SK-N-SH treated with all-trans-retinoic acid at 6 μM for 48 hours (cell line): ENCODE results near the gene CRYBA2.

Experiments
- ATAC-seq: fragments of 200-7000 bp; cut with Tn5 transposase; 3 replicates; pipeline ENCODE4 v1.9.1; 2020; ENCODE audit warnings: mild to moderate bottlenecking, moderate library complexity
- ARNTL ChIP-seq: fragments of 450-650 bp; formaldehyde crosslinking; IDR thresholded peaks from 2 replicates; pipeline ENCODE4 v1.5.0; 2020; ENCODE audit warnings: low read depth, mild to moderate bottlenecking, moderate library complexity, borderline replicate concordance
- BACH2 ChIP-seq: fragments of 250-450 bp; sonication (Bioruptor Pico); IDR thresholded peaks from 2 replicates; pipeline ENCODE4 v1.9.0; 2021; ENCODE audit warnings: mild to moderate bottlenecking, borderline replicate concordance
- CSDC2 ChIP-seq: fragments of 250-450 bp; sonication (Bioruptor Pico); IDR thresholded peaks from 2 replicates; pipeline ENCODE4 v1.5.0; 2020; ENCODE audit warnings: mild to moderate bottlenecking, moderate library complexity
- ESRRG ChIP-seq: fragments of 250-450 bp; sonication (Bioruptor Pico); IDR thresholded peaks from 2 replicates; pipeline ENCODE4 v1.6.1; 2021; ENCODE audit warnings: mild to moderate bottlenecking
- GLIS3 ChIP-seq: fragments of 250-450 bp; sonication (Bioruptor Pico); IDR thresholded peaks from 2 replicates; pipeline ENCODE4 v1.5.0; 2020; ENCODE audit warnings: mild to moderate bottlenecking, moderate library complexity
- ISL1 ChIP-seq: fragments of 250-450 bp; sonication (Bioruptor Pico); IDR thresholded peaks from 2 replicates; pipeline ENCODE4 v2.1.2; 2022; ENCODE audit warnings: mild to moderate bottlenecking, moderate library complexity
- OSR1 ChIP-seq: fragments of 250-450 bp; sonication (Bioruptor Pico); IDR thresholded peaks from 2 replicates; pipeline ENCODE4 v1.8.0; 2022; ENCODE audit warnings: moderate library complexity, mild to moderate bottlenecking, inconsistent platforms
- PPARA ChIP-seq: fragments of 250-450 bp; sonication (Bioruptor Pico); IDR thresholded peaks from 2 replicates; pipeline ENCODE4 v1.5.0; 2020; ENCODE audit warnings: mild to moderate bottlenecking, borderline replicate concordance
- RARB ChIP-seq: fragments of 250-450 bp; sonication (Bioruptor Pico); IDR thresholded peaks from 2 replicates; pipeline ENCODE4 v1.8.0; 2021; ENCODE audit warnings: mild to moderate bottlenecking, moderate library complexity
- SNAI2 ChIP-seq: fragments of 250-450 bp; sonication (Bioruptor Pico); IDR thresholded peaks from 2 replicates; pipeline ENCODE4 v1.5.0; 2020; ENCODE audit warnings: mild to moderate bottlenecking, moderate library complexity
- TCF4 ChIP-seq: fragments of 250-450 bp; sonication (Bioruptor Pico); IDR thresholded peaks from 2 replicates; pipeline ENCODE4 v1.8.0; 2021; ENCODE audit warnings: mild to moderate bottlenecking, moderate library complexity, borderline replicate concordance
- TOX ChIP-seq: fragments of 250-450 bp; sonication (Bioruptor Pico); IDR thresholded peaks from 2 replicates; pipeline ENCODE4 v1.8.0; 2021; ENCODE audit warnings: mild to moderate bottlenecking, moderate library complexity, borderline replicate concordance
- ZC3H10 ChIP-seq: fragments of 250-450 bp; sonication (Bioruptor Pico); IDR thresholded peaks from 2 replicates; pipeline ENCODE4 v1.5.1; 2021; ENCODE audit warnings: mild to moderate bottlenecking, moderate library complexity
- ZFP3 ChIP-seq: fragments of 250-450 bp; sonication (Bioruptor Pico); IDR thresholded peaks from 2 replicates; pipeline ENCODE4 v1.5.0; 2020; ENCODE audit warnings: mild to moderate bottlenecking, moderate library complexity
- ZFP30 ChIP-seq: fragments of 450-650 bp; formaldehyde crosslinking; IDR thresholded peaks from 2 replicates; pipeline ENCODE4 v1.5.0; 2022; ENCODE audit warnings: mild to moderate bottlenecking, moderate library complexity
- ZNF565 ChIP-seq: fragments of 450-650 bp; formaldehyde crosslinking; conservative IDR thresholded peaks from 2 replicates; pipeline ENCODE4 v1.5.0; 2020; ENCODE audit warnings: low read depth, mild to moderate bottlenecking, moderate library complexity
- ZNF70 ChIP-seq: fragments of 450-650 bp; formaldehyde crosslinking; IDR thresholded peaks from 2 replicates; pipeline ENCODE4 v1.5.0; 2020; ENCODE audit warnings: mild to moderate bottlenecking, moderate library complexity
- ZNF8 ChIP-seq: fragments of 450-650 bp; formaldehyde crosslinking; IDR thresholded peaks from 2 replicates; pipeline ENCODE4 v1.5.0; 2020; ENCODE audit warnings: mild to moderate bottlenecking, moderate library complexity
- TF ChIP-seq, protein P1 (sequence below): fragments of 250-450 bp; sonication (Bioruptor Pico); IDR thresholded peaks from 2 replicates; pipeline ENCODE4 v1.5.1; 2020; ENCODE audit warnings: low read depth, mild to moderate bottlenecking, moderate library complexity
- TF ChIP-seq, protein P2 (sequence below): fragments of 250-450 bp; sonication (Bioruptor Pico); IDR thresholded peaks from 2 replicates; pipeline ENCODE4 v1.5.1; 2021; ENCODE audit warnings: mild to moderate bottlenecking, moderate library complexity
- TF ChIP-seq, protein P3 (sequence below): fragments of 250-450 bp; sonication (Bioruptor Pico); IDR thresholded peaks from 2 replicates; pipeline ENCODE4 v1.5.0; 2020; ENCODE audit warnings: mild to moderate bottlenecking, moderate library complexity
- TF ChIP-seq, protein P4 (sequence below): fragments of 250-450 bp; sonication (Bioruptor Pico); IDR thresholded peaks from 2 replicates; pipeline ENCODE4 v1.8.0; 2020; ENCODE audit warnings: mild to moderate bottlenecking, moderate library complexity, borderline replicate concordance
- TF ChIP-seq, protein P5 (sequence below): fragments of 250-450 bp; sonication (Bioruptor Pico); IDR thresholded peaks from 2 replicates; pipeline ENCODE4 v1.8.0; 2021; ENCODE audit warnings: low read depth, mild to moderate bottlenecking, moderate library complexity, borderline replicate concordance

CRYBA2 gene

DNA sequence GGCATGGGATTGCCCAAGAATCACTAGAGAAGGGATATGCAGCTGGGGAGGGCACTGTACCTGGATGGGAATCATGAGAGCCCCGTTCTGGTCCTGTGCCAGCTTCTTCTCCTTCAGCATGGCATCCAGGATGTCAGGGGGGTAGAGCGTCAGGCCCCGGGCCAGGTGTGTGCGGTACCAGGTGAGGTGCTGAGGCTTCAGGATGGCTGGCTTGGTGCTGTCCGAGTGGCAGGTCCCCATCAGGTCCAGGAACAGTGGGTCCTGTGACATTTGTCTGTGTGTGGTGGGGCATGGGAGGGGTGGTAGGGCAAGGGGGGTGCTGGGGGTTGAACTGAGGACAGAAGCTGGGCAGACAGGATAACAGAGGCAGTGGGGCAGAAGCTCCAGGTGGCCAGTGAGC is 34.9 kb upstream of the CRYBA2 start:
- TF ChIP-seq GLIS3 (CRISPR knock-in tag): no peak
- TF ChIP-seq PPARA (CRISPR knock-in tag): no peak
- TF ChIP-seq ISL1: no peak
- TF ChIP-seq OSR1 (CRISPR knock-in tag): no peak
- no peak for TF ChIP-seq BACH2
- TF ChIP-seq ZC3H10: no peak
- no peak for TF ChIP-seq ZNF565 (CRISPR knock-in tag)
- no peak for TF ChIP-seq ARNTL (CRISPR knock-in tag)
- TF ChIP-seq, protein P1, sequence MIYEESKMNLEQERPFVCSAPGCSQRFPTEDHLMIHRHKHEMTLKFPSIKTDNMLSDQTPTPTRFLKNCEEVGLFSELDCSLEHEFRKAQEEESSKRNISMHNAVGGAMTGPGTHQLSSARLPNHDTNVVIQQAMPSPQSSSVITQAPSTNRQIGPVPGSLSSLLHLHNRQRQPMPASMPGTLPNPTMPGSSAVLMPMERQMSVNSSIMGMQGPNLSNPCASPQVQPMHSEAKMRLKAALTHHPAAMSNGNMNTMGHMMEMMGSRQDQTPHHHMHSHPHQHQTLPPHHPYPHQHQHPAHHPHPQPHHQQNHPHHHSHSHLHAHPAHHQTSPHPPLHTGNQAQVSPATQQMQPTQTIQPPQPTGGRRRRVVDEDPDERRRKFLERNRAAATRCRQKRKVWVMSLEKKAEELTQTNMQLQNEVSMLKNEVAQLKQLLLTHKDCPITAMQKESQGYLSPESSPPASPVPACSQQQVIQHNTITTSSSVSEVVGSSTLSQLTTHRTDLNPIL (CRISPR knock-in tag): no peak
- TF ChIP-seq, protein P2, sequence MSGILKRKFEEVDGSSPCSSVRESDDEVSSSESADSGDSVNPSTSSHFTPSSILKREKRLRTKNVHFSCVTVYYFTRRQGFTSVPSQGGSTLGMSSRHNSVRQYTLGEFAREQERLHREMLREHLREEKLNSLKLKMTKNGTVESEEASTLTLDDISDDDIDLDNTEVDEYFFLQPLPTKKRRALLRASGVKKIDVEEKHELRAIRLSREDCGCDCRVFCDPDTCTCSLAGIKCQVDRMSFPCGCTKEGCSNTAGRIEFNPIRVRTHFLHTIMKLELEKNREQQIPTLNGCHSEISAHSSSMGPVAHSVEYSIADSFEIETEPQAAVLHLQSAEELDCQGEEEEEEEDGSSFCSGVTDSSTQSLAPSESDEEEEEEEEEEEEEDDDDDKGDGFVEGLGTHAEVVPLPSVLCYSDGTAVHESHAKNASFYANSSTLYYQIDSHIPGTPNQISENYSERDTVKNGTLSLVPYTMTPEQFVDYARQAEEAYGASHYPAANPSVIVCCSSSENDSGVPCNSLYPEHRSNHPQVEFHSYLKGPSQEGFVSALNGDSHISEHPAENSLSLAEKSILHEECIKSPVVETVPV (CRISPR knock-in tag): no peak
- TF ChIP-seq ZNF8: no peak
- TF ChIP-seq ZFP3 (CRISPR knock-in tag): no peak
- TF ChIP-seq TOX (CRISPR knock-in tag): no peak
- TF ChIP-seq CSDC2 (CRISPR knock-in tag): no peak
- no peak for TF ChIP-seq ZFP30 (CRISPR knock-in tag)
- TF ChIP-seq, protein P3, sequence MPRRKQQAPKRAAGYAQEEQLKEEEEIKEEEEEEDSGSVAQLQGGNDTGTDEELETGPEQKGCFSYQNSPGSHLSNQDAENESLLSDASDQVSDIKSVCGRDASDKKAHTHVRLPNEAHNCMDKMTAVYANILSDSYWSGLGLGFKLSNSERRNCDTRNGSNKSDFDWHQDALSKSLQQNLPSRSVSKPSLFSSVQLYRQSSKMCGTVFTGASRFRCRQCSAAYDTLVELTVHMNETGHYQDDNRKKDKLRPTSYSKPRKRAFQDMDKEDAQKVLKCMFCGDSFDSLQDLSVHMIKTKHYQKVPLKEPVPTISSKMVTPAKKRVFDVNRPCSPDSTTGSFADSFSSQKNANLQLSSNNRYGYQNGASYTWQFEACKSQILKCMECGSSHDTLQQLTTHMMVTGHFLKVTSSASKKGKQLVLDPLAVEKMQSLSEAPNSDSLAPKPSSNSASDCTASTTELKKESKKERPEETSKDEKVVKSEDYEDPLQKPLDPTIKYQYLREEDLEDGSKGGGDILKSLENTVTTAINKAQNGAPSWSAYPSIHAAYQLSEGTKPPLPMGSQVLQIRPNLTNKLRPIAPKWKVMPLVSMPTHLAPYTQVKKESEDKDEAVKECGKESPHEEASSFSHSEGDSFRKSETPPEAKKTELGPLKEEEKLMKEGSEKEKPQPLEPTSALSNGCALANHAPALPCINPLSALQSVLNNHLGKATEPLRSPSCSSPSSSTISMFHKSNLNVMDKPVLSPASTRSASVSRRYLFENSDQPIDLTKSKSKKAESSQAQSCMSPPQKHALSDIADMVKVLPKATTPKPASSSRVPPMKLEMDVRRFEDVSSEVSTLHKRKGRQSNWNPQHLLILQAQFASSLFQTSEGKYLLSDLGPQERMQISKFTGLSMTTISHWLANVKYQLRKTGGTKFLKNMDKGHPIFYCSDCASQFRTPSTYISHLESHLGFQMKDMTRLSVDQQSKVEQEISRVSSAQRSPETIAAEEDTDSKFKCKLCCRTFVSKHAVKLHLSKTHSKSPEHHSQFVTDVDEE (CRISPR knock-in tag): no peak
- TF ChIP-seq SNAI2: no peak
- TF ChIP-seq ZNF70 (CRISPR knock-in tag): no peak
- no peak for ATAC-seq

DNA sequence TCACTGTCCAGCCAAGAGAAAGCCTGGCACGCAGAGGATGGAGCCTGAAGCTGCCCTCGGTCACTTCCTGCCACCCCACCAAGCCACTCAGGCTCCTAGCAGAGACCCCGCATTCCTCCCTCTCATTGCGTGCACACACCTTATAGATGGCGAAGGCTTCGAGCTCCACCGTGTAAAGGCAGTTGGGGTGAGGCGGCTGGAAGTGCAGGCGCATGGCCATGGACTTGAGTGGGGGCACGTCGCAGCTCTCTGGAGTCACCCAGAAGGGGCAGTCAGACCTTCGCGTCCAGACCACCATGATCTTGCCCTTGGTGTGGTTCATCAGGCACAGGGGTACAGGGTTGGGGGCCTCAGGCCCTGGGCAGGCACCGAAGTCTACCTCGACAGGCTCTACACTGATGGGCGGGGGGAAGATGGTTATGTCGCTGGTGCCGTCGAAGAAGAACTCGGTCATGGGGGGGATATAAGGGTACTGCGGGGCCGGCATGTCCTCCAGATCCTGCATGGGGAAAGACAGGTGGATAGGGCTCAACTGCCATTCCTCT is 34.4 kb upstream of the CRYBA2 start:
- TF ChIP-seq, protein P1 (CRISPR knock-in tag): no peak
- TF ChIP-seq PPARA (CRISPR knock-in tag) (no peak), ARNTL (CRISPR knock-in tag) (no peak), RARB (CRISPR knock-in tag) (no peak), ZNF8 (no peak), ZNF565 (CRISPR knock-in tag) (no peak), BACH2 (no peak), OSR1 (CRISPR knock-in tag) (no peak), ESRRG (CRISPR knock-in tag) (no peak), ZFP30 (CRISPR knock-in tag) (no peak), ZNF70 (CRISPR knock-in tag) (no peak), TCF4 (no peak), ISL1 (no peak), CSDC2 (CRISPR knock-in tag) (no peak), ZFP3 (CRISPR knock-in tag) (no peak)
- TF ChIP-seq, protein P4, sequence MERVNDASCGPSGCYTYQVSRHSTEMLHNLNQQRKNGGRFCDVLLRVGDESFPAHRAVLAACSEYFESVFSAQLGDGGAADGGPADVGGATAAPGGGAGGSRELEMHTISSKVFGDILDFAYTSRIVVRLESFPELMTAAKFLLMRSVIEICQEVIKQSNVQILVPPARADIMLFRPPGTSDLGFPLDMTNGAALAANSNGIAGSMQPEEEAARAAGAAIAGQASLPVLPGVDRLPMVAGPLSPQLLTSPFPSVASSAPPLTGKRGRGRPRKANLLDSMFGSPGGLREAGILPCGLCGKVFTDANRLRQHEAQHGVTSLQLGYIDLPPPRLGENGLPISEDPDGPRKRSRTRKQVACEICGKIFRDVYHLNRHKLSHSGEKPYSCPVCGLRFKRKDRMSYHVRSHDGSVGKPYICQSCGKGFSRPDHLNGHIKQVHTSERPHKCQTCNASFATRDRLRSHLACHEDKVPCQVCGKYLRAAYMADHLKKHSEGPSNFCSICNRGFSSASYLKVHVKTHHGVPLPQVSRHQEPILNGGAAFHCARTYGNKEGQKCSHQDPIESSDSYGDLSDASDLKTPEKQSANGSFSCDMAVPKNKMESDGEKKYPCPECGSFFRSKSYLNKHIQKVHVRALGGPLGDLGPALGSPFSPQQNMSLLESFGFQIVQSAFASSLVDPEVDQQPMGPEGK (CRISPR knock-in tag): no peak
- TF ChIP-seq, protein P5, sequence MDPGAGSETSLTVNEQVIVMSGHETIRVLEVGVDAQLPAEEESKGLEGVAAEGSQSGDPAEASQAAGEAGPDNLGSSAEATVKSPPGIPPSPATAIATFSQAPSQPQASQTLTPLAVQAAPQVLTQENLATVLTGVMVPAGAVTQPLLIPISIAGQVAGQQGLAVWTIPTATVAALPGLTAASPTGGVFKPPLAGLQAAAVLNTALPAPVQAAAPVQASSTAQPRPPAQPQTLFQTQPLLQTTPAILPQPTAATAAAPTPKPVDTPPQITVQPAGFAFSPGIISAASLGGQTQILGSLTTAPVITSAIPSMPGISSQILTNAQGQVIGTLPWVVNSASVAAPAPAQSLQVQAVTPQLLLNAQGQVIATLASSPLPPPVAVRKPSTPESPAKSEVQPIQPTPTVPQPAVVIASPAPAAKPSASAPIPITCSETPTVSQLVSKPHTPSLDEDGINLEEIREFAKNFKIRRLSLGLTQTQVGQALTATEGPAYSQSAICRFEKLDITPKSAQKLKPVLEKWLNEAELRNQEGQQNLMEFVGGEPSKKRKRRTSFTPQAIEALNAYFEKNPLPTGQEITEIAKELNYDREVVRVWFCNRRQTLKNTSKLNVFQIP (CRISPR knock-in tag): no peak
- TF ChIP-seq, protein P2 (CRISPR knock-in tag): no peak
- TF ChIP-seq, protein P3 (CRISPR knock-in tag): no peak

More for the DNA sequence above, 34.4 kb upstream of the CRYBA2 start:
- ATAC-seq: no peak
